ENCODE measurements around the gene RAB6B.
"Not testable (repeated sequence)": the region's sequence is repeated elsewhere in the genome, so short reads cannot be mapped to it uniquely, and the experiment has no call there.

The RAB6B gene

DNA sequence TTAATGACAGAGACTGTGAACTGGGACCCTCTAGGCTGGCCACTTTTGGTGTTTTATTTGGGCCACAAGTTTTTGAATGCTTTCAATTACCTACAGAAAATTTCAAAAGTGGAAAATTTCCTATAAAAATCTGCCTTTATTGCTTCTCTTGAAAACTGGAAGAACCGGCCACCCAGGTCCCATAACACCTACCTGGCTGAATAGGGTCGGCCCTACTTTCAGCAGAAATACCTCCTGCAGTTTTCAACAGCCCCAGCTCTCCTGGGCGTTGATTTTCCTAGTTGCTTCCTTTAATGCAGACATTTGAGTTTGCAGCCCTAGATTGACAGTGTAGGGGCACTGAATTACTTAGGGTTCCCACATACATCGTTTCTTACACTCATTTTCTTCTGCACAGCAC lies 90.8 kb downstream of the RAB6B start:
- DNase-seq: no peak

GRCh38 chr3:133803469-133803868 lies 92.2 kb downstream of the RAB6B start:
- DNase-seq: no peak

- peak in 1 of 2 donors; percentile 18 for DNase-seq
These were observed 95.7 kb downstream of the RAB6B start for GRCh38 chr3:133799794-133800585.

GRCh38 chr3:133797396-133798105 lies 98.1 kb downstream of the RAB6B start:
- no peak for DNase-seq

GRCh38 chr3:133792171-133792763 lies 103.4 kb downstream of the RAB6B start:
- no peak for DNase-seq

- no peak for DNase-seq
These were observed 107.7 kb downstream of the RAB6B start for GRCh38 chr3:133788024-133788423.

DNA sequence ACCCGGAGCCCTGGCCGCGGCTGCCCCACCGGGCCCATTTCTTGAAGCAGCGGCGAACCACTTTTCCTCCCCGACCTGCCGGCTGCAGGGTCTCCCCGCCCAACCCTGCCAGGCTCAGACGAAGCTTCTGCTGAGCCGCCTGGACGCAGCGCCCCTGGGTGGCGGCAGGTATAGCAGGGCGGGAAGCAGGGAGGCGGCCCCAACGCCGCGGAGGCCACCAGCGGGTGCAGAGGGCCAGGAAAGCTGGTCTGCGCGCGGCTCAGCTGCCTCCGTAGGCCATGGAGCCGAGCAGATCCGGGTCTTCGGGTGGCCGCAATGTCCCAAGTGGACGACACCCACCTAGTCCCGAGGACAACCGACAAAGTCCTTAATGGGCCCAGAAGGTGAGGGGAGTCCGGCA lies 111.9 kb downstream of the RAB6B start:
- no peak for DNase-seq

DNA sequence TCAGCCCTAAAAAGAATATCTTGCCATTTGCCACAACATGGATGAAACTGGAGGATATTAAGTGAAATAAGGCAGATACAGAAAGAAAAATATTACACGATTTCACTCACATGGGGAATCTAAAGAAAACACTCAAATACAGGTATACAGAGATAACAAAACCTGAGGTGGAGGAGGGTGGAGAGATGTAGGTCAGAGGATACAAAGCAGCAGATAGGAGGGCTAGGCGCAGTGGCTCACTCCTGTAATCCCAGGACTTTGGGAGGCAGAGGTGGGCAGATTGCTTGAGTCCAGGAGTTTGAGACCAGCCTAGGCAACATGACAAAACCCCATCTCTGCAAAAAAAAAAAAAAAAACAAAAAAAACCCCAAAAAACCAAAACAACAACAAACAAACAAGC lies 113.2 kb downstream of the RAB6B start:
- DNase-seq: no peak

- no peak for DNase-seq
These were observed 114.1 kb downstream of the RAB6B start for GRCh38 chr3:133781570-133781969.

DNA sequence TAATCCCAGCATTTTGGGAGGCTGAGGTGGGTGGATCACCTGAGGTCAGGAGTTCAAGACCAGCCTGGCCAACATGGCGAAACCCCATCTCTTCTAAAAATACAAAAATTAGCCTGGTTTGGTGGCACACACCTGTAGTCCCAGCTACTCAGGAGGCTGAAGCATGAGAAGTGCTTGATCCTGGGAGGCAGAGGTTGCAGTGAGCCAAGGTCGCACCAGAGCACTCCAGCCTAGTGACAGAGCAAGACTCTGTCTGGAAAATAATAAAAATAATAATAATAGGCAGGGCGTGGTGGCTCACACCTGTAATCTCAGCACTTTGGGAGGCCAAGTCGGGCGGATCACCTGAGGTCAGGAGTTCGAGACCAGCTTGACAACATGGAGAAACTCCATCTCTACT lies 114.9 kb downstream of the RAB6B start:
- DNase-seq: not testable (repeated sequence)

- DNase-seq: no peak
These were observed 116.0 kb downstream of the RAB6B start for GRCh38 chr3:133779626-133780203.

- DNase-seq: no peak
These were observed 117.7 kb downstream of the RAB6B start for GRCh38 chr3:133777807-133778568.

DNA sequence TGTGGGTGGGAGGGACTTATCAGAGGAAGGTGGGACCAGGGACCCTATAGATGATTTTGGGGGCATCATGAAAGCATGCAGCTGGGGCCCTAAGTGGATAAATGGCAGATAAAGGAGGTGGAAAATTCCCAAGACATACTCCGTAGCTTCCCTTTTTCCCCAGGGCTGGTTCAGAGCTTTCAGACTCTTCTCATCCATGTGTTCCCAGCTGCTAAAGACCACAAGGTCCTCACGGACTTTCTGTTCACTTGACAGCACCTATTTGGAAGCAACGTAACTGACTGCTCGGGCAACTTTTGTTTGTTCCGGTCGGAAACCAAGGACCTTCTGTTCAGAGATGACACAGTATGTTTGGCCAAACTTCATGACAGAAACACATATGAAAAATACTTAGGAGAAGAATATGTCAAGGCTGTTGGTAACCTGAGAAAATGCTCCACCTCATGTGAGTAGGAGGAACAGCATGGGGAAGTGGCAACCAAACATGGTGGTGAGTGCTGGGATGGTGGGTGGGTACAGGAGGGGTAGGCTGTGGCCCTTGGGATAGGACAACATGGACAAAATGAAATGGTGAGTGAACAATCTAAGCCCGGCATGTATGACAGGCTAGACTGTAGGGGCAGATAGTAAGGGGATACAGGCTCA lies 118.8 kb downstream of the RAB6B start:
- no peak for DNase-seq

DNA sequence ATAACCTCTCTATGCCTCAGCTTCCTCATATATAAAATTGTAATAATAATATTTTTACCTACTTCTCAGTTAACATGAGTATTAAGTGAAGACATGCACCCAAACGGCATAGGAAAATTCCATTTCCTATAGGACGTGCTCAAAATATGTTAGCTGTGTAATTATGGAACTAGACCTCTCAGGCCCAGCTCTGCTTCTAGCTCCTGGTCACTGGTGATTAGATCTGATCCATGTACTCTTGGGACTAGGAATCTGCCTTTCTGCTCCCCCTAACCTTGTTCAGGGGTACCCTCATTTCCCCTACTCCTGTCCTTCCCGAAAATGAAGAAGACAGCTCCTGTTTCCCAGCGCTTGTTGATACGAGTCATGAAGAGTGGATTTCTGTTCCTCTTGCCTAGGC lies 119.8 kb downstream of the RAB6B start:
- no peak for DNase-seq

GRCh38 chr3:133775309-133775708 lies 120.4 kb downstream of the RAB6B start:
- DNase-seq: no peak

Data from CD4-positive, alpha-beta T cell treated with Interleukin-1 beta for 1 hour (primary cell).